Stimulated activated CD4-positive, alpha-beta T cell treated with anti-CD3 and anti-CD28 coated beads, TNF-alpha, amount 100 ng/mL, for 24 hours (primary cell): Measurements from ENCODE around the gene GDAP1L1.
A peak's percentile ranks its signal among the peaks of the same experiment; 100 is the strongest.
"Not testable (repeated sequence)": the region's sequence is repeated elsewhere in the genome, so short reads cannot be mapped to it uniquely, and the experiment has no call there.

Experiments
- DNase-seq, 3 experiments: peaks; one replicate each; pipeline ENCODE4 v3.0.0-alpha.2; 2020; ENCODE audit warnings: low read depth in 3 of 3

The GDAP1L1 gene

GRCh38 chr20:44302026-44302669, 55.0 kb downstream of the GDAP1L1 start:
- DNase-seq, result no peak

GRCh38 chr20:44302736-44303135, 55.6 kb downstream of the GDAP1L1 start:
- no peak for DNase-seq

GRCh38 chr20:44304383-44304782, 57.3 kb downstream of the GDAP1L1 start:
- DNase-seq, result no peak

GRCh38 chr20:44306927-44307326, 59.8 kb downstream of the GDAP1L1 start:
- DNase-seq, result no peak

GRCh38 chr20:44309763-44310663, 62.9 kb downstream of the GDAP1L1 start:
- DNase-seq, result no peak

- peak; percentile 97 to 98 (median 97) for DNase-seq
These were observed 63.8 kb downstream of the GDAP1L1 start, which contains the start of gene FITM2 for GRCh38 chr20:44310664-44311639. Gene FITM2 (minus strand): TSS chr20:44311202. CDS start chr20:44311148, 54 bp downstream.

GRCh38 chr20:44314870-44315269, 67.8 kb downstream of the GDAP1L1 start:
- DNase-seq, result no peak

GRCh38 chr20:44319839-44320422, 72.8 kb downstream of the GDAP1L1 start:
- DNase-seq, result no peak

- no peak for DNase-seq
These were observed 77.2 kb downstream of the GDAP1L1 start for GRCh38 chr20:44324343-44324742.

- DNase-seq, result peak in 1 of 3 experiments; percentile 29
These were observed 79.5 kb downstream of the GDAP1L1 start for GRCh38 chr20:44326391-44327159.

- DNase-seq, result not testable (repeated sequence)
These were observed 80.6 kb downstream of the GDAP1L1 start for GRCh38 chr20:44327748-44328147.

- no peak for DNase-seq
These were observed 81.3 kb downstream of the GDAP1L1 start for GRCh38 chr20:44328428-44328827.
